K562 (cell line): ENCODE data around the gene CMTM4. TPM values are rescaled to one million over a fixed set of nuclear protein-coding genes. Genes with fewer than 3 reads are reported as not detected.

ENCODE experiments used
- HDAC3 ChIP-seq: fragments of 450-650 bp; IDR thresholded peaks from 2 replicates; pipeline ENCODE4 v1.6.1; 2018; ENCODE audit warnings: borderline replicate concordance, mild to moderate bottlenecking, moderate library complexity; ENCODE audit not compliant: partially characterized antibody
- HNRNPH1 ChIP-seq: fragments of 200-400 bp; formaldehyde crosslinking; optimal IDR thresholded peaks from 2 replicates; pipeline ENCODE3; 2017; ENCODE audit warnings: low read depth, mild to moderate bottlenecking, low read length, moderate library complexity
- MXI1 ChIP-seq: IDR thresholded peaks from 2 replicates; pipeline ENCODE4 v1.6.1; 2011; ENCODE audit warnings: low read depth, mild to moderate bottlenecking, improper control_type of control experiment, low read length
- NFATC3 ChIP-seq: fragments of 450-650 bp; IDR thresholded peaks from 2 replicates; pipeline ENCODE4 v1.6.1; 2017; ENCODE audit warnings: mild to moderate bottlenecking
- POLR2AphosphoS5 ChIP-seq: IDR thresholded peaks from 2 replicates; pipeline ENCODE4 v1.6.1; 2011; ENCODE audit warnings: mild to moderate bottlenecking, low read depth, low read length, moderate library complexity; ENCODE audit not compliant: control insufficient read depth, insufficient read depth
- REST ChIP-seq, 2 experiments: fragments of 450-650 bp; formaldehyde crosslinking in 1 of 2; IDR thresholded peaks; 2 replicates each; pipeline versions ENCODE4 v1.4.0 to v1.6.1; 2014 to 2020; ENCODE audit warnings: mild to moderate bottlenecking in 2 of 2, borderline replicate concordance in 1 of 2, low read depth in 1 of 2
- RUNX1 ChIP-seq: sonication (generic); IDR thresholded peaks from 2 replicates; pipeline ENCODE4 v1.6.1; 2016; ENCODE audit warnings: antibody characterized with exemption, low read depth
- ZBTB1 ChIP-seq: sonication (generic); formaldehyde crosslinking; IDR thresholded peaks from 2 replicates; pipeline ENCODE4 v1.8.1; 2023; ENCODE audit warnings: missing genetic modification reagents, low read depth, mild to moderate bottlenecking, borderline replicate concordance
- ZNF175 ChIP-seq: fragments of 200-800 bp; sonication (Bioruptor generic); IDR thresholded peaks from 2 replicates; pipeline ENCODE4 v1.6.1; 2016; ENCODE audit warnings: low read depth, mild to moderate bottlenecking, missing genetic modification characterization, missing compliant biosample characterization
- ZNF316 ChIP-seq: fragments of 450-650 bp; IDR thresholded peaks from 2 replicates; pipeline ENCODE4 v1.6.1; 2016
- polyA plus RNA-seq, 8 experiments: library from polyadenylated mRNA; depleted of rRNA in 4 of 8; stranded (reverse) in 5 of 8; unstranded in 3 of 8; fragments of >200 nt; fragmentation: Nextera tagmentation in 2 of 8; fragmentation: Illumina TruSeq in 1 of 8; extraction: Ambion mirVana in 2 of 8; extraction: Trizol in 1 of 8; gene quantifications; 2 replicates each; pipeline versions ENCODE4 v1.2.1 to v1.2.3, GENCODE V29; 2011 to 2014; ENCODE audit warnings: inconsistent platforms in 1 of 8, missing spikeins in 1 of 8
- total RNA-seq, 7 experiments: library from RNA; depleted of rRNA in 6 of 7; stranded (reverse); fragments of >200 nt in 6 of 7; fragmentation: Illumina TruSeq in 2 of 7; extraction: Trizol in 2 of 7; gene quantifications; 2 replicates each; pipeline versions ENCODE4 v1.2.1 to v1.2.3, GENCODE V29; 2011 to 2021; ENCODE audit warnings: low replicate concordance in 1 of 7
- TF ChIP-seq, protein P1 (sequence below): fragments of 250-450 bp; sonication (Bioruptor Pico); IDR thresholded peaks from 2 replicates; pipeline ENCODE4 v1.4.0; 2020; ENCODE audit warnings: mild to moderate bottlenecking, moderate library complexity
- TF ChIP-seq, protein P2 (sequence below): fragments of 450-650 bp; IDR thresholded peaks from 2 replicates; pipeline ENCODE4 v1.6.1; 2016; ENCODE audit warnings: mild to moderate bottlenecking

Gene CMTM4
- total and polyA plus RNA-seq, 9 of the 15 experiments (the other 6 are each of a cell fraction or from before 2014, with no cell fraction given): 2.0 to 21.3 (median 12.5) TPM

DNA sequence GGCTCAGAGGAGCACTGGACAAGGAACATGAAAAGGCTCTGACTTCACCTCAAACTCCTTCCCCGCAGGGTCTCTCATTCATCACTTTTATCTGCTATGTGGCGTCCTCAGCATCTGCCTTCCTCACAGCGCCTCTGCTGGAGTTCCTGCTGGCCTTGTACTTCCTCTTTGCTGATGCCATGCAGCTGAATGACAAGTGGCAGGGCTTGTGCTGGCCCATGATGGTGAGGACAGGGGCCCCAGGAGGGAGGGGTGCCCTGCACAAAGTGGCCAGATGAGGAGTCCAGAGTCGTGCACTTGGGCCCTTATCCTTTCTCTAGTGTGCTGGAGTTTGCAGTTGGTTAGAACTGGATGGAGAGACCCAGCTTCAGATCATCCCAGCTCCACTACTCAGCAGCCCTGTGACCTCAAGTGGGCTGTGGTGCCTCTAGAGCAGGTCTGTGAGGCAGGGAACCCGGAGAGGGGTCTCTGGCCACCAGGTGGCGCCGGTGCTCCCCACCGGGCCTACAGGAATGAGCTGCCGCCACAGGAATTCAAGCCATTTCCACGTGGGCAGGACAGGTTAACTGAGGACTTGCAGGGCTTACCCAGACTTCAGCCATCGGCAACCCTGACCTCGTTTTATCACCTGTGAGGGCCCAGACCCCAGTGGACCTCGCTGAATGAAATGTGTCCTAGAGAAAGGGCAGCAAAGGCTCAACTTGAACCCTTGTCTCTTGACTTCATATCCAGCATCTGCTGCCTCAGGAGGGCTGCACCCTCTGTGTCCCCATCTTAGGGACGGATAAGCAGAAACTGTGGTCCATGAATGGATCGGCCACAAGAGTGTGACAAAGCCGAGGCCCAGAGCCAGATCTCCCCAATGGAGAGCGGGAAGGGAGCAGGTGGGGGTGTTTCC is 88.1 kb downstream of the CMTM4 start (continued):
- TF ChIP-seq REST (IDR thresholded peaks at IDR 0.05; ENCODE audit: borderline replicate concordance) (peak; percentile 81), REST (CRISPR knock-in tag; IDR thresholded peaks at IDR 0.05; ENCODE audit: low read depth) (no peak), RUNX1 (no peak), HDAC3 (no peak), POLR2AphosphoS5 (0 out of 2 replicates have a peak, but pooled peaks have one; percentile 23), NFATC3 (no peak), ZBTB1 (no peak), ZNF175 (CRISPR knock-in tag) (no peak), ZNF316 (no peak), HNRNPH1 (no peak), MXI1 (no peak)
- TF ChIP-seq, protein P1, sequence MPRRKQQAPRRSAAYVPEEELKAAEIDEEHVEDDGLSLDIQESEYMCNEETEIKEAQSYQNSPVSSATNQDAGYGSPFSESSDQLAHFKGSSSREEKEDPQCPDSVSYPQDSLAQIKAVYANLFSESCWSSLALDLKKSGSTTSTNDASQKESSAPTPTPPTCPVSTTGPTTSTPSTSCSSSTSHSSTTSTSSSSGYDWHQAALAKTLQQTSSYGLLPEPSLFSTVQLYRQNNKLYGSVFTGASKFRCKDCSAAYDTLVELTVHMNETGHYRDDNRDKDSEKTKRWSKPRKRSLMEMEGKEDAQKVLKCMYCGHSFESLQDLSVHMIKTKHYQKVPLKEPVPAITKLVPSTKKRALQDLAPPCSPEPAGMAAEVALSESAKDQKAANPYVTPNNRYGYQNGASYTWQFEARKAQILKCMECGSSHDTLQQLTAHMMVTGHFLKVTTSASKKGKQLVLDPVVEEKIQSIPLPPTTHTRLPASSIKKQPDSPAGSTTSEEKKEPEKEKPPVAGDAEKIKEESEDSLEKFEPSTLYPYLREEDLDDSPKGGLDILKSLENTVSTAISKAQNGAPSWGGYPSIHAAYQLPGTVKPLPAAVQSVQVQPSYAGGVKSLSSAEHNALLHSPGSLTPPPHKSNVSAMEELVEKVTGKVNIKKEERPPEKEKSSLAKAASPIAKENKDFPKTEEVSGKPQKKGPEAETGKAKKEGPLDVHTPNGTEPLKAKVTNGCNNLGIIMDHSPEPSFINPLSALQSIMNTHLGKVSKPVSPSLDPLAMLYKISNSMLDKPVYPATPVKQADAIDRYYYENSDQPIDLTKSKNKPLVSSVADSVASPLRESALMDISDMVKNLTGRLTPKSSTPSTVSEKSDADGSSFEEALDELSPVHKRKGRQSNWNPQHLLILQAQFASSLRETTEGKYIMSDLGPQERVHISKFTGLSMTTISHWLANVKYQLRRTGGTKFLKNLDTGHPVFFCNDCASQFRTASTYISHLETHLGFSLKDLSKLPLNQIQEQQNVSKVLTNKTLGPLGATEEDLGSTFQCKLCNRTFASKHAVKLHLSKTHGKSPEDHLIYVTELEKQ (CRISPR knock-in tag): no peak
- TF ChIP-seq, protein P2, sequence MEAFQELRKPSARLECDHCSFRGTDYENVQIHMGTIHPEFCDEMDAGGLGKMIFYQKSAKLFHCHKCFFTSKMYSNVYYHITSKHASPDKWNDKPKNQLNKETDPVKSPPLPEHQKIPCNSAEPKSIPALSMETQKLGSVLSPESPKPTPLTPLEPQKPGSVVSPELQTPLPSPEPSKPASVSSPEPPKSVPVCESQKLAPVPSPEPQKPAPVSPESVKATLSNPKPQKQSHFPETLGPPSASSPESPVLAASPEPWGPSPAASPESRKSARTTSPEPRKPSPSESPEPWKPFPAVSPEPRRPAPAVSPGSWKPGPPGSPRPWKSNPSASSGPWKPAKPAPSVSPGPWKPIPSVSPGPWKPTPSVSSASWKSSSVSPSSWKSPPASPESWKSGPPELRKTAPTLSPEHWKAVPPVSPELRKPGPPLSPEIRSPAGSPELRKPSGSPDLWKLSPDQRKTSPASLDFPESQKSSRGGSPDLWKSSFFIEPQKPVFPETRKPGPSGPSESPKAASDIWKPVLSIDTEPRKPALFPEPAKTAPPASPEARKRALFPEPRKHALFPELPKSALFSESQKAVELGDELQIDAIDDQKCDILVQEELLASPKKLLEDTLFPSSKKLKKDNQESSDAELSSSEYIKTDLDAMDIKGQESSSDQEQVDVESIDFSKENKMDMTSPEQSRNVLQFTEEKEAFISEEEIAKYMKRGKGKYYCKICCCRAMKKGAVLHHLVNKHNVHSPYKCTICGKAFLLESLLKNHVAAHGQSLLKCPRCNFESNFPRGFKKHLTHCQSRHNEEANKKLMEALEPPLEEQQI: no peak
